Mononuclear cell (primary cell): ENCODE data around the gene SYT7. TPM values are rescaled to one million over a fixed set of nuclear protein-coding genes. Genes with fewer than 3 reads are reported as not detected.
"Not testable (repeated sequence)": the region's sequence is repeated elsewhere in the genome, so short reads cannot be mapped to it uniquely, and the experiment has no call there.

Experiments used
- H3K27me3 ChIP-seq: 2 replicates; pipeline ENCODE4 v1.6.0; 2011; ENCODE audit warnings: low read length, control low read depth; ENCODE audit not compliant: insufficient read depth
- H3K4me1 ChIP-seq: 2 replicates; pipeline ENCODE4 v1.5.1; 2011; ENCODE audit warnings: mild to moderate bottlenecking, low read length, control low read depth; ENCODE audit not compliant: insufficient read depth
- H3K4me3 ChIP-seq: 2 replicates; pipeline ENCODE4 v1.5.1; 2011; ENCODE audit warnings: mild to moderate bottlenecking, low read length, moderate library complexity
- H3K9me3 ChIP-seq: 2 replicates; pipeline ENCODE4 v1.5.1; 2011; ENCODE audit warnings: low read depth, mild to moderate bottlenecking, control low read depth, low read length
- total RNA-seq: library from RNA; depleted of rRNA; stranded (reverse); fragments of >200 nt; gene quantifications from one replicate; pipeline ENCODE4 v1.2.3, GENCODE V29; 2012

The SYT7 gene
- total RNA-seq, 1 donor = under 0.01 TPM

- no peak overlapping the region for H3K4me3 ChIP-seq
- H3K27me3 ChIP-seq = no peaks in the 10 kb centered on the region
- no peaks in the 10 kb centered on the region for H3K4me1 ChIP-seq
- no peaks in the 10 kb centered on the region for H3K9me3 ChIP-seq
Measured at GRCh38 chr11:61473370-61474012, 107.4 kb downstream of the SYT7 start.

GRCh38 chr11:61472868-61473267, 108.0 kb downstream of the SYT7 start:
- H3K4me3 ChIP-seq = no peak overlapping the region
- no peaks in the 10 kb centered on the region for H3K4me1 ChIP-seq
- no peaks in the 10 kb centered on the region for H3K9me3 ChIP-seq
- no peaks in the 10 kb centered on the region for H3K27me3 ChIP-seq

GRCh38 chr11:61472282-61472681, 108.6 kb downstream of the SYT7 start:
- H3K9me3 ChIP-seq = no peaks in the 10 kb centered on the region
- no peaks in the 10 kb centered on the region for H3K4me1 ChIP-seq
- H3K4me3 ChIP-seq = no peak overlapping the region
- no peaks in the 10 kb centered on the region for H3K27me3 ChIP-seq

DNA sequence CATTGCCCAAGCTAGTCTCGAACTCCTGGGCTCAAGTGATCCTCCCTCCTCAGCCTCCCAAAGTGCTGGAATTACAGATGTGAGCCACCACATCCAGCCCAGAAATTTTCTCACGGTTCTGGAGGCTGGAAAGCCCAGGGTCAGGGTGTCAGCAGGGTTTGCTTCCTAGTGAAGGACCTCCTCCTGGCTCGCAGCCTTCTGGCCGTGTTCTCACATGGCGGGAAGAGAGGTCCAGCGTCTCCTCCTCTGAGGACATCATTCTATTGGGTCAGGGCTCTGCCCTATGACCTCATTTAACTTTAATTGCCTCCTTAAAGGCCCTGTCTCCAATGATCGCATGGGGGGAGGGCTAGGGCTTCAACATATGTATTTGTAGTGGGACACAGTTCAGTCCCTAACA, 112.9 kb downstream of the SYT7 start:
- Histone ChIP-seq H3K4me3 (no peak overlapping the region), H3K4me1 (no peaks in the 10 kb centered on the region), H3K9me3 (no peaks in the 10 kb centered on the region), H3K27me3 (no peaks in the 10 kb centered on the region)

- not testable (repeated sequence) for H3K4me1 ChIP-seq, H3K27me3 ChIP-seq, H3K4me3 ChIP-seq, H3K9me3 ChIP-seq
Measured at GRCh38 chr11:61467602-61468001, 113.3 kb downstream of the SYT7 start.

Other genes starting within 250 kb of the SYT7 start
- gene DDB1, start 248.0 kb downstream of the SYT7 start, total RNA-seq = 89.8 TPM
- gene TKFC, start 247.8 kb downstream of the SYT7 start, total RNA-seq = 18.5 TPM
- gene CYB561A3, start 219.2 kb downstream of the SYT7 start, total RNA-seq = 46.4 TPM
- 40.5 TPM for gene TMEM138, start 218.7 kb downstream of the SYT7 start, total RNA-seq
- 4.4 TPM for gene TMEM216, start 188.5 kb downstream of the SYT7 start, total RNA-seq
- gene CPSF7, start 151.1 kb downstream of the SYT7 start, total RNA-seq = 49.0 TPM
- gene SDHAF2, start 151.0 kb downstream of the SYT7 start, total RNA-seq = 52.2 TPM
- not detected for gene LRRC10B, start 72.3 kb downstream of the SYT7 start, total RNA-seq
- gene DAGLA, start 99.3 kb upstream of the SYT7 start, total RNA-seq = 0.94 TPM
- gene MYRF, start 171.6 kb upstream of the SYT7 start, total RNA-seq = 0.31 TPM
- 32.5 TPM for gene TMEM258, start 211.5 kb upstream of the SYT7 start, total RNA-seq
- 13.1 TPM for gene FEN1, start 211.8 kb upstream of the SYT7 start, total RNA-seq
- 12.1 TPM for gene FADS1, start 235.9 kb upstream of the SYT7 start, total RNA-seq
- gene FADS2, start 247.2 kb upstream of the SYT7 start, total RNA-seq = 12.8 TPM